GM18526 (cell line): Measurements from ENCODE around the gene SCN1B.

ENCODE experiments used
- POLR2A ChIP-seq: IDR thresholded peaks from 3 replicates; pipeline ENCODE4 v1.6.1; 2011; ENCODE audit not compliant: insufficient read length; ENCODE audit errors: extremely low read depth

SCN1B gene

DNA sequence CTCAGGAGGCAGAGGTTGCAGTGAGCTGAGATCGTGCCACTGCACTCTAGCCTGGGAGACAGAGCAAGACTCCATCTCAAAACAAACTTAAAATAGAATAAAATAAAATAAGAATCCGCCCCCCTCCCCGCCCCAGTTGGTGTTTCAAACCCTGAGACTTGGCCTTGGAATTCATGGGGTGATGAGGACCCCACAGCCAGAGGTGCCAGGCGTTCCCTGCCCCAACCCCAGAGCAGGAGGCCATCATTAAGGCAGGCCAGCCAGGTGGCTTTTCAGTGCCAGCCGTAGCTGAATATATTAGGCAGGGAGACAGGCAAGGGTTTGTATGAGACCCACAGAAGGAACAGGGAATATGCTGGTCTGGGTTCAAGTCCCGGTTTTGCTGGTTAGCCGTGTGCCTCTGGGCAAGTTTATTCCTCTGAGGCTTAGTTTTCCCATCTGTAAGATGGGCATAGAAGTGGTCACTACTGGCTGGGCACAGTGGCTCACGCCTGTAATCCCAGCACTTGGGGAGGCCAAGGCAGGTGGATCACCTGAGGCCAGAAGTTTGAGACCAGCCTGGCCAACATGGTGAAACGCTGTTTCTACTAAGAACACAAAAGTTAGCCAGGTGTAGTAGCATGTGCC lies 23.5 kb downstream of the SCN1B start:
- TF ChIP-seq POLR2A, result no peak

DNA sequence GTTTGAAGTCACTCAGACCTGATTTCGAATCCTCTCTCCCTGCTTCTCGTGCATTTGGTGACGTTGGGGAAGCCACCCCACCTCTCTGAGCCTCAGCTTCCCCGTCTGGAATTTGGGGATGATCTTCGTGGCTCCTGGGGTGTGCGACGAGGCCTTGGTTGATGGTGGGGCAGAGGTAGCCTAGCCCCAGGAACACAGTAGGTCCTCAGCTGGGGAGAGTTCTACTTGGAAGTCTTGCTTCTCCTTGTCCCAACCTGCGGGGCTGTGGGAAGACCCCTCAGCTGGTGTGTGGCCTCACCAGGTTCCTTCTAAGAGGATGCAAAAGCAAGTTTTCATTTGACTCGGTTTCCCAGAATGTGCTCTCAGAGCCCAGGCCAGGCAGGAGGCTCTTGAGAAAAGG lies 24.4 kb downstream of the SCN1B start:
- no peak for TF ChIP-seq POLR2A

DNA sequence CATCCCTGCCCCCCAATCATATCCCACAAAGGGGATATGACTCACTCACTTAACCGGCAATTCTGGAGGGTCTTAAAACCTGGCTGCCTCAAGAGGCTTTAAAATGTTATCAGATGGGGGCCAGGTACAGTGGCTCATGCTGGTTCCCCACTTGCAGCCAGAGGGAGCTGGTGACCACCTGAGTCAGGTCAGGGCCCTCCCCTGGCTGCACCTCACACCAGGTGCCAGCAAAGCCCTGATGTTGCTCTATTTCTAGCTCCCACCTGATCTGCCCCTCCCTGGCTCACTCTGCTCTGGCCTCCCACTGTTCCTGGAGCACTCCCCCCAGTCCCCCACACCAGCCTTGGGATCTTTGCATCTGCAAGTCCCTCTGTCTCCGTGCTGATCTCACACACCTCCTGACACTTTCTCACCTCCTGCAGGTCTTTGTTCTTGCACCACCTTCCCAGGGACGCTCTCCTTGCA lies 25.5 kb downstream of the SCN1B start:
- no peak for TF ChIP-seq POLR2A

DNA sequence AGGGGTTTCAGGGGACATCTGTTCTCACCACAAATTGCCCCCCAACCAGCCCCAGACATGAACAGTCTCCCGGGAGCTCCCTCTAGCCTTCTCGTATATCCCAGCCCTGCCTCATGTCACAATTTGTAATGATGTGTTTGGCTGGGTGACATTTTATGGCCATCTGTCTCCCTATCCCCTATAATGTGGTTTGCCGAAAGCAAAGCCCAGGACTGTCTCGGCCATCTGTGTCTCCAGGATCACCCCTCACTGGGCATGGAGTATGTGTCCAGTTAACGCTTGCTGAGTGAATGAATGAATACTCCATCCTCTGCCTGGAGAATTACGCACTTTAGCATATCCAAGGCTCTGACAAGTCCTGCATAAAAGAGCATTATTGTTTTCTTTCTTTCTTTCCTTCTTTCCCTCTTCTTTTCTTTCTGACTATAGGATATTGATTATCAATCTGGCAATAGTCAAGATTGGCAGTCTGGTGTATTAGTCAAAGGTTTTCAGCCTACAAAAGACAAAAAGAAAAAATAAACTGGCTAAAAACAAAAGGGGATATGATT lies 26.3 kb downstream of the SCN1B start:
- TF ChIP-seq POLR2A, result no peak

DNA sequence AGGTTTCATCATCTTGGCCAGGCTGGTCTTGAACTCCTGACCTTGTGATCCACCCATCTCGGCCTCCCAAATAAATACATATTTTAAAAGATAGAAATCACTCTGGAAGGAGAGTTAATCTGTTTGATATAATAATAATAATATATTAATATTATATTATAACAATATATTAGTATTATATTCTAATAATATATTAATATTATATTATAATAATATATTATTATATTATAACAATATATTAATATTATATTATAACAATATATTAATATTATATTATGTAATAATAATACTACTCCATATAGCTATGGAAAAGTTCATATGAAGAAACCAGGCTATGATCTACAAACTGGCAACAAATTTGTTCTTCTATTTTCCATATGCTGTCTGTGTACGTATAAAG lies 28.1 kb downstream of the SCN1B start:
- TF ChIP-seq POLR2A, result no peak

DNA sequence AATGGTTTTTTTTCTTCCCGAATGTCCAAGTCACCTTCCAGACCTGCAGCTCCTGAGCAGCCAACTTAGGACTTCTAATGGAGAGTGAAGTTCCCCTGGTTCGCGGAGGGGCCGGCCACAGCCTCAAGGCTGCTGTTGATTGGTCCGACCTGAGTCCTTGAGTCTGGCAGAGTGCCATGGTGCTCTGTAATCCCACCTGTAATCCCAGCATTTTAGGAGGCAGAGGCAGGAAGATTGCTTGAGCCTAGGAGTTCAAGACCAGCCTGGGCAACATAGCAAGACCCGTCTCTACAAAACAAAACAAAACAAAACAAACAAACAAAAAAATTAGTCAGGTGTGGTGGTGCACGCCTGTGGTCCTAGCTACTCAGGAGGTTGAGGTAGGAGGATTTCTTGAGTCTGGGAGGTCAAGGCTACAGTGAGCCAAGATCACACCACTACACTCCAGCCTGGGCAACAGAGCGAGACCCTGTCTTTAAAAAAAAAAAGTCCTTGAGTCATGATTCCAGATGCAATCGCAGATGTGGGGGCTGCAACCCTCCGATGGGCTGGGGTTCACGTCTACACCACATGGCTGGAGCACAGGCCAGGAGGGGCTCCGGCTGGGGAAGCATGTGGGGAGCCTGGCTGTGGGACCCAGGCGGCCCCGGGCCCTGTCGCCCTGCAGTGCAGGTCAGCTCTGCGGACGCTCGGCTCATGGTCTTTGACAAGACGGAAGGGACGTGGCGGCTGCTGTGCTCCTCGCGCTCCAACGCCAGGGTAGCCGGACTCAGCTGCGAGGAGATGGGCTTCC lies 28.9 kb downstream of the SCN1B start:
- no peak for TF ChIP-seq POLR2A

DNA sequence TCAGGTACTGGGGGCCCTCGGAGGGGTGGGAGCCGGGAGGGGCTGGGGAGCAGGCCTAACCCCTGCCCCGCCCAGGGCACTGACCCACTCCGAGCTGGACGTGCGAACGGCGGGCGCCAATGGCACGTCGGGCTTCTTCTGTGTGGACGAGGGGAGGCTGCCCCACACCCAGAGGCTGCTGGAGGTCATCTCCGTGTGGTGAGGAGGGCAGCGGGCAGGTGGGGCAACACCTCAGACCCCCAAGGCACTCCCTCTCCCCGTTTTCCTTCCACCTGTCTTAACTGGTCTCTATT lies 29.5 kb downstream of the SCN1B start:
- TF ChIP-seq POLR2A, result no peak

DNA sequence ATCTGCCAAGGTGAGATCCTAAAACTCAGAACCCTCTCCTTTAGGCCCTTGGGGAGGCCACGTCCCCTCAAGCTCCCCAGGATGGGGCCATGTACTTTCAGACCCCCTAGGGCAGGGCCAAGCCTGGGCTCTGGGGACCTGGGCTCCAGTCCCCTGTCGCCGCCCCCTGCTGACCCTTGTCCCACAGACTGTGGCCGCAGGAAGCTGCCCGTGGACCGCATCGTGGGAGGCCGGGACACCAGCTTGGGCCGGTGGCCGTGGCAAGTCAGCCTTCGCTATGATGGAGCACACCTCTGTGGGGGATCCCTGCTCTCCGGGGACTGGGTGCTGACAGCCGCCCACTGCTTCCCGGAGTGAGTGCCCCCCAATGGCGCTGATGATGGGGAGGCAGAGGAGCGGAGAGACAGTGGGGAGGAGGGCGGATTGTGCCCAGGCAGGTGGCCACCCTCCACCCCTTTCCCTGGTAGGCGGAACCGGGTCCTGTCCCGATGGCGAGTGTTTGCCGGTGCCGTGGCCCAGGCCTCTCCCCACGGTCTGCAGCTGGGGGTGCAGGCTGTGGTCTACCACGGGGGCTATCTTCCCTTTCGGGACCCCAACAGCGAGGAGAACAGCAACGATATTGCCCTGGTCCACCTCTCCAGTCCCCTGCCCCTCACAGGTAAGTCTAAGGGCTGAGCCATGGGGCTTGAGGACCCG lies 30.0 kb downstream of the SCN1B start:
- no peak for TF ChIP-seq POLR2A

DNA sequence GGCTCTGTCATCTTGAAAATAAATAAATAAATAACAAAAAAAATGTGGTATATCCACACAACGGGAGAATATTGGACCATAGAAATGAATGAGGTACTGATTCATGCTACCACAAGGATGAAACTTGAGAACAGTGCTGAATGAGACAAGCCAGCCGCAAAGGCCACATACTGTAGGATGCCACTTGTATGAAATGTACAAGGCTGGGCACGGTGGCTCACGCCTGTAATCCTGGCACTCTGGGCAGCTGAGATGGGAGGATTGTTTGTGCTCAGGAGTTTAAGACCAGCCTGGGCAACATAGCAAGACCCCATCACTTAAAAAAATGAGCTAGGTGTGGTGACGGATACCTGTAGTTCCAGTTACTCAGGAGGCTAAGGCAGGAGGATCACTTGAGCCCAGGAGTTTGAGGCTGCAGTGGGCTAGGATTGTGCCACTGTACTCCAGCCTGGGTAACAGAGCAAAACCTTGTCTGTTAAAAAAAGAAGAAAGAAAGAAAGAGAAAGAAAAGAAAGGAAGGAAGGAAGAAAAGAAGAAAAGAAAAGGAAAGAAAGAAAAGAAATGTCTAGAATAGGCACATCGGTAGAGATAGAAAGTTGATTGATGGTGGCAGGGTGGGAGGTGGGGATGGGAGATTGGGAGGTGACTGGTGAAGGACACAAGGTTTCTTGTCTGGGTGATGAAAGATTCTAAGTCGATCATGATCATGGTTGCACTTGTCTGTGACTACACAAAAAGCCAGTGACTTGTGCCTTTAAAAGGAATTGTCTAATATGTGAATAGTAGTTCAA lies 31.5 kb downstream of the SCN1B start:
- TF ChIP-seq POLR2A, result no peak

DNA sequence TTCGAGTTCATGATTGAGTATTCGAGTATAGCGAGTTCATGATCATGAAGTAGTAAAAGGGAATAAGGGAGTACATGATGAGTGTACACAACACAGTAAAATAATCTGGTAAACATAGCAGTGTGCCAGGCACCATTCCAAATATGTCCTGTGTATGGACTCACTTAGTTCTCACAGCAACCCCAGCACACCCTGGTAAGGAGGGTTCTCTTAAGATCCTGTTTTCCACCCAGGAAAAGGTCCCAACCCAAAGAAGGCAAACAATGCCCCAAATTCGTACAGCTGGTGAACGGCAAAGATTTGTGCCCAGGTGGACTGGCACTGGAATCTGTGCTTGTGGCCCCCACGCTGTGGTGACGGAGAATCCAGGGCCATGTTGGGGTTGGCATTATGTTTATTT lies 32.7 kb downstream of the SCN1B start:
- TF ChIP-seq POLR2A, result no peak

DNA sequence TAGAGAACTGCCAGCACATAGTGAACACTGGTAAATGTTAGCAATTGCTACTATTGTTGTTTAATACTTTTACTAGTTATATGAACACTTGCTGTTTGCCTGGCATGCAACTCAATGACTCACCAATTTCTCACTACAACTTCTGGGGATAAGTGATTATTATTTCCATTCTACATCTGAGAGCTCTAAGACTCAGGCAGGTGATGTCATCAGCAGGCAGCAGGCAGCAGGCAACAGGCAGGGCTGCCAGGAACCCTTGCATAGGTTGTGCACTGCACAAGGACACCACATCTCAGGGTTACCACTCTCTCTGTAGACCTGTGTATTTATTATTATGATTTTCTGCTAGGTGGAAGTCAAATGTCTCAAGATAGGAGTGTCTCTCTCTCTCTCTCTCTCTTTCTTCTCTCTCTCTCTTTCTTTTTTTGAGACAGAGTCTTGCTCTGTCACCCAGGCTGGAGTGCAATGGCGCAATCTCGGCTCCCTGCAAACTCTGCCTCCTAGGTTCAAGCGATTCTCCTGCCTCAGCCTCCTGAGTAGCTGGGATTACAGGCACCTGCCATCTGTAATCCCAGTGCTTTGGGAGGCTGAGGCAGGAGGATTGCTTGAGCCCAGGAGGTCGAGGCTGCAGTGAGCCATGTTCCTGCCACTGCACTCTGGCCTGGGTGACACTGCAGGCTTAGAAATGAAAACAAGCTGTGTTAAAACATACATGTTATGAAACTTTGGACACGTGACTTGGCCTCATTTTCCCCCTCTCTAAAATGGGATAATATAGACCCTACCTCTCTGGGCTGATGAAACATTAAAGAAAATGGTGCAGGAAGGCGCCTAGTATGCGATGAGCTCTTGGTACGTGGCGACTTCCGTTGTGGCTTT lies 33.9 kb downstream of the SCN1B start:
- TF ChIP-seq POLR2A, result no peak

DNA sequence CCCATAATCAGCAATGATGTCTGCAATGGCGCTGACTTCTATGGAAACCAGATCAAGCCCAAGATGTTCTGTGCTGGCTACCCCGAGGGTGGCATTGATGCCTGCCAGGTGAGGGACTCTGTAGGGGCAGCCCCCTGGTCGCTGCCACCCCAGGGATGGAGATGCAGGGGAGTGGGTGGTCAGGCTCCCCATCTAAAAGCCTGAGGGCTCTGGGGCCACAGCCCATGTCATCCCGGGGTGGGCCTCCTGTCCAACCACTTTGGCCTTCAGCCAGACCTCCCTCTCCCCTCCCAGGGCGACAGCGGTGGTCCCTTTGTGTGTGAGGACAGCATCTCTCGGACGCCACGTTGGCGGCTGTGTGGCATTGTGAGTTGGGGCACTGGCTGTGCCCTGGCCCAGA lies 35.3 kb downstream of the SCN1B start:
- TF ChIP-seq POLR2A, result no peak

DNA sequence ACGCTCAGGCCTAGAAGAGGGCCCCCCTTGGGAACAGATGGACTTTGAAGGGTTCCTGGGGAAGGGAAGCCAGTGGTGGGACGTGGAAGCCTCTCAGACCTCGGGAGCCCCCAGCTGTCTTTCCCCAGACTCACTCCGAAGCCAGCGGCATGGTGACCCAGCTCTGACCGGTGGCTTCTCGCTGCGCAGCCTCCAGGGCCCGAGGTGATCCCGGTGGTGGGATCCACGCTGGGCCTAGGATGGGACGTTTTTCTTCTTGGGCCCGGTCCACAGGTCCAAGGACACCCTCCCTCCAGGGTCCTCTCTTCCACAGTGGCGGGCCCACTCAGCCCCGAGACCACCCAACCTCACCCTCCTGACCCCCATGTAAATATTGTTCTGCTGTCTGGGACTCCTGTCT lies 35.9 kb downstream of the SCN1B start:
- TF ChIP-seq POLR2A, result no peak
